A673 (cell line): ENCODE results near the gene LGALS9.
"Not testable (repeated sequence)": the region's sequence is repeated elsewhere in the genome, so short reads cannot be mapped to it uniquely, and the experiment has no call there.

Experiments
- CTCF ChIP-seq: fragments of 300-800, 200-600 bp; sonication (generic); conservative IDR thresholded peaks from 2 replicates; pipeline ENCODE4 v1.5.1; 2017; ENCODE audit warnings: low read depth, mild to moderate bottlenecking, antibody characterized with exemption, low read length, moderate library complexity, mixed read lengths
- EZH2 ChIP-seq: fragments of 200-600 bp; sonication (generic); IDR thresholded peaks from 2 replicates; pipeline ENCODE4 v1.6.1; 2017; ENCODE audit warnings: borderline replicate concordance, low read depth, mild to moderate bottlenecking, mixed read lengths, antibody characterized with exemption, low read length; ENCODE audit not compliant: poor library complexity, severe bottlenecking

- TF ChIP-seq CTCF, EZH2: not testable (repeated sequence)
Observed at GRCh38 chr17:27695254-27695814, 64.3 kb downstream of the LGALS9 start.
